HTR-8/SVneo (cell line): ENCODE measurements around the gene PRUNE1.

Experiments used
- DNase-seq: peaks from one replicate; pipeline ENCODE4 v3.0.0; 2011; ENCODE audit warnings: low spot score, mixed read lengths; ENCODE audit not compliant: insufficient read length
- FAIRE-seq: peaks from 2 replicates; lab custom pipeline; 2011; peaks lifted over from hg19 to GRCh38; lab: Jason Lieb, UNC

PRUNE1 gene

GRCh38 chr1:151002611-151003010 is 5.6 kb upstream of the PRUNE1 start:
- no peak for FAIRE-seq
- no peak for DNase-seq

GRCh38 chr1:151003180-151003579 is 5.1 kb upstream of the PRUNE1 start:
- no peak for FAIRE-seq

GRCh38 chr1:151005729-151006319 is 2.4 kb upstream of the PRUNE1 start:
- DNase-seq (no peak), FAIRE-seq (no peak)

More at GRCh38 chr1:151003180-151003579, 5.1 kb upstream of the PRUNE1 start:
- no peak for DNase-seq

GRCh38 chr1:151006327-151007052 is 1.8 kb upstream of the PRUNE1 start, which contains the start of gene MINDY1:
Gene MINDY1 (minus strand): TSS chr1:151006902. CDS start chr1:151002617, 4,285 bp downstream.
- FAIRE-seq, result no peak
- peak; percentile 76 for DNase-seq

GRCh38 chr1:151007853-151008243 is 401 bp upstream of the PRUNE1 start:
- FAIRE-seq (no peak), DNase-seq (no peak)

GRCh38 chr1:151009206-151009587 is 948 bp downstream of the PRUNE1 start:
- no peak for DNase-seq
- no peak for FAIRE-seq

- no peak for DNase-seq
- no peak for FAIRE-seq
These were observed 1.6 kb downstream of the PRUNE1 start for GRCh38 chr1:151009674-151010345.

- no peak for DNase-seq
- FAIRE-seq, result no peak
These were observed 2.1 kb downstream of the PRUNE1 start for GRCh38 chr1:151010346-151010726.

- FAIRE-seq (no peak), DNase-seq (no peak)
These were observed 3.1 kb downstream of the PRUNE1 start for GRCh38 chr1:151011154-151011850.

GRCh38 chr1:151012684-151013471 is 4.6 kb downstream of the PRUNE1 start:
- DNase-seq (no peak), FAIRE-seq (no peak)

GRCh38 chr1:151013518-151013917 is 5.3 kb downstream of the PRUNE1 start:
- DNase-seq (no peak), FAIRE-seq (no peak)

- DNase-seq (peak; percentile 54), FAIRE-seq (no peak)
These were observed 16.4 kb downstream of the PRUNE1 start for GRCh38 chr1:151024540-151025146.

GRCh38 chr1:151026460-151026859 is 18.2 kb downstream of the PRUNE1 start:
- DNase-seq (no peak), FAIRE-seq (no peak)

- FAIRE-seq, result no peak
- no peak for DNase-seq
These were observed 23.9 kb downstream of the PRUNE1 start for GRCh38 chr1:151032164-151032563.

- FAIRE-seq, result no peak
- DNase-seq, result no peak
These were observed 26.9 kb downstream of the PRUNE1 start for GRCh38 chr1:151035167-151035566.

GRCh38 chr1:151036356-151036755 is 28.1 kb downstream of the PRUNE1 start, which contains the start of gene BNIPL:
Gene BNIPL (plus strand): TSS chr1:151036586. CDS start chr1:151036726, 140 bp downstream.
- DNase-seq (no peak), FAIRE-seq (no peak)

- FAIRE-seq, result no peak
- no peak for DNase-seq
These were observed 28.8 kb downstream of the PRUNE1 start for GRCh38 chr1:151037032-151037431.

- FAIRE-seq, result no peak
These were observed 31.3 kb downstream of the PRUNE1 start for GRCh38 chr1:151039521-151039920.

GRCh38 chr1:151043163-151043562 is 34.9 kb downstream of the PRUNE1 start:
- FAIRE-seq, result no peak

More at GRCh38 chr1:151039521-151039920, 31.3 kb downstream of the PRUNE1 start:
- no peak for DNase-seq

More at GRCh38 chr1:151043163-151043562, 34.9 kb downstream of the PRUNE1 start:
- no peak for DNase-seq
